HG03196 (cell line): Measurements from ENCODE around the gene GPR141.

ENCODE experiments used
- ATAC-seq: cut with Tn5 transposase; IDR thresholded peaks from one replicate; pipeline ENCODE4 v1.9.1; 2021; ENCODE audit not compliant: unreplicated experiment

The GPR141 gene, protein sequence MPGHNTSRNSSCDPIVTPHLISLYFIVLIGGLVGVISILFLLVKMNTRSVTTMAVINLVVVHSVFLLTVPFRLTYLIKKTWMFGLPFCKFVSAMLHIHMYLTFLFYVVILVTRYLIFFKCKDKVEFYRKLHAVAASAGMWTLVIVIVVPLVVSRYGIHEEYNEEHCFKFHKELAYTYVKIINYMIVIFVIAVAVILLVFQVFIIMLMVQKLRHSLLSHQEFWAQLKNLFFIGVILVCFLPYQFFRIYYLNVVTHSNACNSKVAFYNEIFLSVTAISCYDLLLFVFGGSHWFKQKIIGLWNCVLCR

DNA sequence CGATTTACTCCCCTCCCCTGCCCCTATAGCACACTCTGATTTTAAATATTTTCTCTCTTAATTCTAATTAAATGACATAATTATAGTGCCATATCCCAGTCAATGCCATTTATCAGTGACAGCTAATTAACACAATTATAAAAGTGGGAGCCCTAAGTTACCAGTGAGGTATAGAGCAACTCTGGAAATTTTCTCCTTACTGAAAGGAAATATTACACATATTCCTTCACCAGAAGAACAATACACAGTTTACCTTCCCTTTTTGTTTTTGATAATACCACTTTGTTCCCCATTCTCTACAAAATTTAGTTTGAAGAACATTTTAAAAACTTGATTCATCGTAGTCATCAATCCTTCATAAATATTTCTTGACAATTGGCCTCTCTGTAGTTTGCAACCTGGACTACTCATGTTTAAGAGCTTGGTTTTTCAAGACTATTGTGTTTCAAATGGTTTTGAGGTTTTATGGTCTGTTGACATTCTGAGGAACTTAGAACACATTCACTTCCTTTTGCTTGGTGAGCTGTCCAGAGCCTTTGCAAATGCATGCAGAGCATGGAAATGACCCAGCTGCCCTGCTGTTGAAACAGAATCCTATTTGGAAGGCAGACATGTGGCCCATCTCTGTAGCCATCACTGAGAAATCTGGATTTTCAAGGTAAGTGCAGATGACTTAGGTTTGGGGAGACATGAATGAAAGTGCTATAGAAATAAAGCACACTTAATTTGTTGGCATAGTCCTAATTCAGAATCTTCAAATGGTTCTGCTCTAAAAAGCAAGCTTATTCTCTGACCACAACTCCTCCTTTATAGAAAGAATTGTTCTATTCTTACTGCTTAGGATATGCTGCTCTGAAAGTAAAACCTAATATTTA is at the start of gene GPR141:
Gene GPR141, plus strand, starts transcription at position 521 of the 875 bp plus-strand sequence. CDS start 56,628 bp downstream, outside the sequence.
- peak; percentile 89 for ATAC-seq

DNA sequence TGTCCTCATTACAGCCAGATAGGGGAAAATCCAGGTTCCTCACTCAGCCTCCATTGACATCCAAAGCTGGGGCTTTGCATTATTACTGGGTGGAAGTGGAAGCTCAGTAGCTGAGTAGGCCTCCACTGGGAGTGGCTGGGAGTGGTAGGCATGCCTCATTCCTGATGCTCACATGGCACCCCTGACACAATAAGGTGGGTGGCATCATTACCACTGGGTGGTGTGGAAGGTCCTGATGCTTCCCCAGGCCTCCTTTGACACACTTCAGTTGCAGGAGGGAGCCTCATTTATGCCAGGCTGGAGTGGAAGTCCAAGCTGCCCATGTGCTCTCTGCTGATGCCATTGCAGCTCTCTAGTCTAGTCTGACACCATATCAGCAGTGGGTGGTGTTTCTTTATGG is 48.2 kb upstream of the GPR141 start:
- ATAC-seq = no peak

DNA sequence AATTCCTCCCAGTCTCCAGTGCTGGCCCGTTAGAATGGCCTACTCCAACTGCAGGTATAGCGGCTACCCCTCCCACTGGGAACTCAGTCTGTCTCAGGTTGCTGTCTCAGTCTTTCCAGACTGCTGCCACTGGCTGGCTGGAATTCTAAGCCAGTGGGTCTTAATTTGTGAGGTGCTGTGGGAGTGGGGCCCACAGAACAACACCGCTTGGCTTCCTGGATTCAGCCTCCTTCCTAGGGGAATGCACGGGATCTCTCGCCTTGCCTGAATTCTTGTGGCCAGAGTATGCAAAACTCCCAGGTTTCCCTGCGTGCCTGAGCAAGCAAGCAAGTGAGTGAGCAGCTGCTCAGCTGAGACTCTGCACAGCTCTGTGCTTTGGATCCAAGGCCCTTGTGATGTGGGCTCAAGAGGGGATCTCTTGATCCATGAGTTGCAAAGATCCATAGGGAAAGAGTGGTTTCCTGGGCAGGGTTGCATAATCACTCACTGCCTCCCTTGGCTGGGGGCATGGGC is 41.5 kb upstream of the GPR141 start:
- ATAC-seq = no peak

DNA sequence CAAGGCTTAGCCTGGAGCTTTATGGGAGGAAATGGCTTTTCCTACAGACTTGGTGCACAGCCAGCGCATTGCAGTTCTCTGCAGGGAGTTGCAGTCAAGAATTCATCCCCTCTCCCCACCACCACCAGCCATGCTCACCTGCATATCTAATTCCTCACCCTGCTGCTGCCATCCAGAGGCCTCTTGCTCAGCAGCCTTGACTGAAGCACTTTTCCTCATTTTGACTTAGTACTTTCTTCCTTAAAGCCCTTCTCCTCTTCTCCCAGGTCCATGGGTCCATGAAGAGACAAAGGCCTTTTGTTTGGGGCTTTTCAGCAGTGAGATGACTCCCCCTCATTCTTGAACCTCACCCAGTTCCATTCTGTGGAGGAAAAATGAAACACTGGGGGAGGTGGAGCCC is 39.7 kb upstream of the GPR141 start:
- no peak for ATAC-seq

DNA sequence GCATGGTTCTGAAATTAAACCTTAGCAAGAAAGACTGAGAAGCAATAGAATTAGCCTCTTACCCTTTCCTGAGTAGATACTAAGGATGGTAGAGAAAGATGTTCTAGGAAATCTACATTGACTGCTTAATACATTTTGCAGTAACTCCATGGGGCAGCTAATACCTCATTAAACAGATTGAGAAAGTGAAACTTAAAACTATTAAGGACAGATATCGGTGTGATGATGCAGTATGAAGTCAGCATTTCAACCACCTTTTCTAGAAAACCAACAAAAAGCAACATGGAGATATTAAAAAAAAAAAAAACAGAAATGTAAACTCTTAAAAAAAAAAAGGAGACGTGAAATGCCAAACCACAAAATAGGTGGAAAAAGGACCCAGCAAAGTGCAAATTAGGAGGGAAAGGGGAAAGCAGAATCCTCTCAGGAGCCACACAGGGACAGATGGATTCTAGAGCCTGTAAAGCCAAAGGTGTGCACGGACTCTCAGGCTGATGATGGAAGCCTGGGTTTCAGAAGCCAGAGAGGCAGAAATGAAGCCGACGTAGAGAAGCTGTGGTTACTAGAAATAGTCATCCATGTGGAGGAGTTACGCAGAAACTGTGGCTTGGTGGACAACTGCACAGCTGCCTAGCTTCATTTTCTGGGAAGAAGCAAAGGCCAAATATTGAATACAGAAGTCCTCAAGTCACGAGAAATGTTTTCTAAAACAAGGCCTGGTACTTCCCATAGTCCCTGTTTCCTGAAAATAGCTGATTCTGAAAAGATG is 38.1 kb upstream of the GPR141 start:
- ATAC-seq = no peak

DNA sequence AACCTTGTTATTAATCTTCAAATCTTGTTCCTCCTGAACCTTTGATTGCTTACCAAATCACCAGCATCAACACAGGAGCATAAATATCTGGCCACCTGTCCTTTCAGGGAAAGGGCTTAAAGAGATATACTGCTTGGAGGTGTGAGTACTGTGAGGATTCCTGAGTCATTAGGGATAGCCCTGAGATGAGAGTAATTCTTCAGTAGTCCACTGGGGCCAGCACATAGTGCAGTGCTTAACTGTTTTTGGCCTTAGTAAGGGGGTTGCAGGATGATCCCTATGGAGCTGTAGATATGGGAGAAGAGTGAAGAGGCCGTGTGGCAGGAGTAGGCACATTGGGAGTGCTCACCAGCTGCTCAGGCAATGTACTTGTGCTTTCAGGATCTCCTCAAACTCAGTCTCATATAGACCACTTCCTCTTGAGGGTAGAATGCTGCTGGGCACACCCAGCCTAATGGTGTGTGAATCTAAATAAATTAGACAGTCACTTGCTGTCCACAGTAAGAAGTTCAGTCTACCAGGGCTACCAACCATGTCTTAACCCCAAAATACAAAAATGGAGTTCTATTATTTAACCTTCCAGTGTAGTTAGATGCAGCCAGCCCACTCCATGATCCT is 26.5 kb upstream of the GPR141 start:
- peak; percentile 97 for ATAC-seq

DNA sequence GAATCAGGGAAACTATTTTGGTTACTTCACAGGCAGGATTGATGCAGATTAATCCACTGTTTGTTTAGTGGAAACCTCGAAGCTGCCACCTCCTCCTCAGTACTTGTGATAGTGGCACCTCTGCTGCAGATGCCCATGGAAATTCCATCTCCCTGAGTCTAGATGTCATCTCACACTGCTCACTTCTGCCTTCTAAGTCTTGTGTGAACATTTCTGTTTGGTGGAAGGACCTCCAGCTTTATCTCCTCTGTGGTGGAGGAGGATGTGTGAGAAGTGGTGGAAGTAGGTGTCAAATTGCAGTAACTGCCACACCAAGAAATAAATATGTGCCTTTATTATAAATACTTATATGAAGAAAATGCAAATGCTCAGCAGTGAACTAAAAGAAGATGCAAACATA is 25.8 kb upstream of the GPR141 start:
- no peak for ATAC-seq

DNA sequence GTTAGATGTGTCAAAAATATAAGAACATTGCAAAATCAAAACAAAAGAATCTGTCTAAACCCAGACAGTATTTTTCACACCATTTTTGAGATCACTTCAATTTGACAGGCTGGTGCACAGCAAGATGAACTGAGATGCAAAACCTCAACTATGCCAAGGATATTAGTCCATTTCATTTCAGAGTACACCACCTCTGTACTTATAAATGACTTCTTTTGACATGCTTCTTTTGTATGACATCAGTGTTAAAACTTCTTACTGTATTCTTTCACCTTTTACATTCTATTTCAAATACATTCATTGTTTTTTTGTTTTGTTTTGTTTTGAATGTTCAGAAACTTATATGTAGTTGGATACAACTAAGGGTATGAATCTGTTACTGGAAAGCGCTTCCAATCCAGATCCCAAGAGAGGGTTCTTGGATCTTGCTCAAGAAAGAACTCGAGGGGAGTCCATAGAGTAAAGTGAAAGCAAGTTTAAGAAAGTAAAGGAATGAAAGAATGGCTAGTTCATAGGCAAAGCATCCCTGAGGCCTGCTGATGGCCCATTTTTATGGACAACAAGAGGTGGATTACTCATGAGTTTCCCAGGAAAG is 23.5 kb upstream of the GPR141 start:
- ATAC-seq = no peak

DNA sequence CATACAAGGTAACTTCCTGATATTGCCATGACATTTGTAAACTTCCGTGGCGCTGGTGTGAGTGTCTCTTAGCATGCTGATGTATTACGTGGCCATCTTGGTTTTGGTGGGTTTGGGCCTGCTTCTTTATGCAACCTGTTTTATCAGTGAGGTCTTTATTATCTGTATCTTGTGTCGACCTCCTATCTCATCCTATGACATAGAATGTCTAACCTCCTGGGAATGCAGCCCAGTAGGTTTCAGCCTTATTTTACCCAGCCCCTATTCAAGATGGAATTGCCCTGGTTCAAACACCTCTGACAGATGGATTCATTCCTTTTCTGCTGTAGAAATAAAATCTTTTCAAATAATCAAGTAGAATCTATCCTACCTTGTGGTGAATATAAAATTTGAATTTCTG is 23.0 kb upstream of the GPR141 start:
- ATAC-seq = no peak

DNA sequence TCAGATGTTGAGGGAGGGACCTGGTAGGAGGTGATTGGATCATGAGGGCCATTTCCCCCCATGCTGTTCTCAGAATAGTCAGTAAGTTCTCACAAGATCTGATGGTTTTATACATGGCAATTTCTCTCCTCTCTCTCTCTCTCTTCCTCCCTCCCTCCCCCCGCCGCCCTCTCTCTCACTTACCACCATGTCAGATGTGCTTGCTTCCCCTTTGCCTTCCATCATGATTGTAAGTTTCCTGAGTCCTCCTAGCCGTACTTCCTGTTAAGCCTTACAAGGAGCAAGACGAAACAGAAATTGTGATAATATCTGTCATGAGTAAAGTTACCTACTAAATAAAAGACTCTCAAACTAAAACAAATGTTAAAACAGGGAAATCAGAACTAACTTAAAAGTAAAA is 19.9 kb upstream of the GPR141 start:
- ATAC-seq = no peak

DNA sequence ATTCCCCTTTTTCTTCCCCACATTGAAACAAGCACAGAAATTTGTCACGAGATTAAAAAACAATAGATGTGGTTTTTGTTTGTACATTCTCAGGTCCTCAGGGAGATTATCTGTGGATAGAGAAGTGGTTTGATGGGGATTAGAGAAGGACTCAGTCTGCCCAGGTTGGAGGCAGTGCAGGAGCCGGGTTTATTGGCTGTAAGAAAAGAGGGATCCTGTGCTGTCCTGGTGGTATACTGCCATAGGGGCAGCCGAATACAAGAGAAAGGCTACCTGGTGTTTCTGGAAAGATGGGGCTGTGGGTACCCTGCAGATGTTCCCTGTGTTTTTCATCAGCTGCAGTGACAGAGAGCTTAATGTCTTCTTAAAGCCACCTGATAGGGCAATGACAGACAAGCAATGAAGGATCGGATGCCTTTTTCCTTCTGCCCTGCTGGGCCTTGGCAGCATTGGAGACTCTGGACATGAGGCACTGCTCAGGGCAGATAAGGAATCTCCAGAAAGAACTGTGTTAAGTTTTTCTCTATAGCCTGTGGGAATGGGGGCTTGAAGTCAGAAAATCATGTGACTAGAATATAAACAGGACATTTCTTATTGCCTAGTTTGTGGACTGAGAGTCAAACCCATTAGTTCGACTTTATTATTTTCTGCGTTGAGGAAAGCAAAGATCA is 18.1 kb upstream of the GPR141 start:
- ATAC-seq = no peak

DNA sequence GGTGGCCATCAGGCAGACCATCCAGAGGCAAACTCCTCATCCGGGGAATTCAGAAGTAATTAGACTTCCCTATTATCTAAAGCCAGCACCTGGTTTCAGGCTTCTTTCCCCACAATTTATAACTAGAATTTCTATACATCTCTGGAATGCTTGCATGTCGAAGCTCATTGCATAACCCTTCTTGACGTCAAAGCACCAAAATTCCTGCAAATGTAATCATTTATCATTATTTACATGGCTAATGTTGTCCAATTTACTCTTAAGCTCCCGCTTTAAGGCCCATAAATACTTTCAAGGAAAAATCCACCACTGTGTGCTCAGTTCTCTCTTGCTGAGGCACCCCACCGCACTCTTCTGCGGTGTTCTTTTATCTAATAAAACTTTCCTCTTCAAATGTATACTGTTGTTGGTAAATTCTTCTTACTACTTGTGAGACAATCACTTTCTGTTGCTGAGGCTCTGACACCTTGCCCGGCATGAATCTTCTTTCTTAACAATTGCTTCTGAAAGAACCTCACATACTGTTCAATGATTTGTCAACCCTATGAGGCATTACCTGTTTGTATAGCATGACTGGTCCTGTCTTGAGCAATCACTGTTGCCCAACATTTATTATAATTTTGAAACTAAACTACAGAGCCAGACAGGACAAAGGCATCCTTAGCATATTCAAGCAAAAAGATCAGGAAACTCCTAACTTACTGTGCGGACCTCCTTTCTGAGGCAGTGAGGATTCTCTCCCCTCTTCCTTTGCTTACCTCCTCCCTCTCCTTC is 17.4 kb upstream of the GPR141 start:
- ATAC-seq = no peak

DNA sequence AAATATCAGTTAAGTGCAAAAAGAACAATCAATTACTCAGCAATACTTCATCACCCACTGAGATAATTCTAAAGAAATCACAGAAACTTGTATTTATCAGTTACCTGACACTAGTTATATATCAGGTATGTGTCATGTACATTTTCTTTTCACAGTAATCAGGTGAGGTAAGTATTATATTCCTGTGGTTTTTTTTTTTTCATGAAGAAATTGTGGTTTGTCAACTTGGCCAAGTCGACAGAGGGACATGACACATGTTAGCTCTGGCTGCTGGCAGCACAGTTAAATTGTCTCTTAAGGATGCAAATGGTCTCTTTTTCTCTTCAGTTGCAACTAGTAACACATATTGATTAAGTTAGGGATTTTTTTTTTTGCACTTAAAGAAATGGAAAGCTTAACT is 13.7 kb upstream of the GPR141 start:
- no peak for ATAC-seq

DNA sequence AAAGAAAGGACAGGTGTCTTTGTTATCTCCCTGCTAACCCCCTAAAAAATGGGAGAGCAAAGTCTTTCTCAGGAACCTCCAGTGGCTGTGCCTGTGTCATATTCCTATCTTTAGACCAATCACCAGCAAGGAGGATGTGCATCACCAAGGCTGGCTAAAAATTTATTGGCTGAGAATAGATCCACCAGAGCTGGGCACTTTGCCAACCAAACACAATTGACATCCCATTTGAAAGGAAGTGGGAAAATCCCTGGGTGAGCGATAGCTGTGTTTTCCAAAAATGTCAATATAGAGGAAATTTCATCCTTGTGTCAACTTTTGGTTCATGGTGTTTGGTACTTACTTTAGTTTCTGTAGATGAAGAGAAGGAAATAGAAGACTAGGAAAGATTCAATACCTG is 13.1 kb upstream of the GPR141 start:
- no peak for ATAC-seq

DNA sequence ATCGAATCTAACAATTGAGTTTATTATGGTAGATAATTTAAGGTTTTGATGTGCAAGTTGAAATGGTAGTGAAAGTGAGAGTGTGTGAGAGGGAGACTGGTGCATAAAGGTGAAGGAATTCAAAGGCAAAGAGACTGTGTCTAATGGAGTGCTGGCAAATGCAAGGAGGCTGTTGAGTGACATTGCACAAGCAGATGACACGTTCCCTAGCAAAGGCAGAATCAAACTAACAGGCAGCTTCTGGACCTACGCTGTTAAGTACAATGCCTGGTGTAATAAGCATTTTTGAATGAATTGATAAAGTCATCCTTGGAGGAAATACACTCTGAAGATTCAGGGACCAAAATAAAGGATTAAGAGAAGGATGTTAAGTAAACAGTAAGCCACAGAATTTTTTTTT is 11.7 kb upstream of the GPR141 start:
- no peak for ATAC-seq

DNA sequence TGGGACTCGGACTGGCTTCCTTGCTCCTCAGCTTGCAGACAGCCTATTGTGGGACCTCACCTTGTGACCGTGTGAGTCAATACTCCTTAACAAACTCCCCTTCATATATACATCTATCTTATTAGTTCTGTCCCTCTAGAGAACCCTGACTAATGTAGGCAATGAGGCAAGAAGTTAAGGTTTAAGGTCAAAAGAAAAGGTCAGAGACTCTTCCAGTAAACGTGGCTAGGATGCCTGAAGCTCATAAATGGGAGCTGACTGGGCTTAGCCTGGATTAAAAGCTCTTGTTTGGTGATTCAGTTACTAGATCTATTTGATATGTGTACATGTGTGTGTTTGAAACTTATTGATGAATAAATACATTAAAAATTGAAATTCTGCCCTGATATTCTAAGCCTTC is 10.6 kb upstream of the GPR141 start:
- no peak for ATAC-seq

DNA sequence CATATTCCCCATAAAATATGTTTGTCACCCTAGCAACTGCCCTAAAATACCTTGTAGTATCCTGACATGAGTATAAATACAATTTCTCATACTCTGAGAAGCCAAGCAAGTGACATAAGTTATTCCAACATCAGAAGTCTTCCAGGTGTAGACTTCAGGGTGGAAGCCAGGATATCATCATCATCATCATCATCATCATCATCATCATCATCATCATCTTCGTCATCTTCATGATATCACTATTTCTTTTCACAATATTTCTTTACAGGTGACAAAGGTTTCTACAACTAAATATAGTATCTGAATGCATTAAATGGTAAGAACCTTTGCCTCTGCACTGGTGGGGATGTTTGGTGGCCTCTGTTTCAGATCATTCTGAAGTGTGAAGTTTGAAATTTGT is 10.0 kb upstream of the GPR141 start:
- no peak for ATAC-seq

DNA sequence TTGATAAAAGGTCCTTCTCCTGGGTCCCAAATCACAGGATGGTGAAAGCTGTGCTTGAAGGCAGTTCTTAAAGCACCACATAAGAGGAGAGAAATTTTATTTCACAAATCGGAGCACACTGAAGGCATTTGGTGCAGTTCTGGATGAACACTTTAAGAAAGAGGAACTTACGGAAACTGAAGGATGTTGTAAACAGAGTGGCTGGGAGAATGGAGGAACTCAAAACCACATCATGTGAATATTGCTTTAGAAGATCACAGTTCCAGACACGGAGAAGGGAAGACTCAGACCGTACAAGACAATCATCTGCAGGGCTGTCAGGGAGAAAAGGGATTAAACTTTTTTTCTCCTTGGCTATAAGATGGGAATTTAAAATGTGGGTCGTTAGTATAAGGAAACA is 9.0 kb upstream of the GPR141 start:
- no peak for ATAC-seq

DNA sequence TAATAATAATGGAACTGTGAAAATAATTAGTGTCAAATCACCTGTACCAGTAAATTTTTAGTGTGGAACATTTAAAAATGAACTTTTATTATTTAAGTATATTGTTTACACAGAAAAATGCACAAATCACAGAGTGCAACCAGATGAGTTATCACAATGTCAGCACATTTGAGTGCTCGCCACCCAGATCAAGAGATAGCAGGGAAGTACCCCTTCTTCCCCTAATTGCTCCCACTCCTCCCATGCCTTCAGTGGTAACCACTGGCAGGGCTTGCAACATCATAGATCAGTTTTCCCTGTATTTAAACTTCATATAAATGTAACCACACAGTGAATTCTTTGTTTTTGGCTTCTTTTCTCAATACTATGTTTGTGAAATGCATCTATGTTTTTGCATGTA is 7.8 kb upstream of the GPR141 start:
- ATAC-seq = no peak
